Activated CD8-positive, alpha-beta memory T cell treated with anti-CD3 and anti-CD28 coated beads, Interleukin-2, amount 10 ng/mL, durations not matched to agents 7 days and 5 days (primary cell): ENCODE measurements around the gene ASTN2. TPM values are rescaled to one million over a fixed set of nuclear protein-coding genes. Genes with fewer than 3 reads are reported as not detected.

Experiments used
- ATAC-seq: fragments of 150-1000 bp; cut with Tn5 transposase; one replicate; pipeline ENCODE4 v1.10.0; 2021; ENCODE audit warnings: moderate library complexity
- CTCF ChIA-PET: fragments of 350-600 bp; sonication (Branson Sonifier 250); formaldehyde crosslinking; loops from one replicate; lab custom pipeline; 2021; ENCODE audit warnings: antibody characterized with exemption; lab: Charles Lee
- DNase-seq: peaks from one replicate; pipeline ENCODE4 v3.0.0-alpha.2; 2020
- H3K27ac Mint-ChIP-seq: one replicate; pipeline ENCODE4 v1.8.0; 2021; ENCODE audit warnings: mild to moderate bottlenecking, mixed read lengths
- H3K27me3 Mint-ChIP-seq: one replicate; pipeline ENCODE4 v1.8.0; 2021; ENCODE audit warnings: mixed read lengths
- H3K36me3 Mint-ChIP-seq: one replicate; pipeline ENCODE4 v1.8.0; 2021; ENCODE audit warnings: mild to moderate bottlenecking, mixed read lengths
- H3K4me1 Mint-ChIP-seq: one replicate; pipeline ENCODE4 v1.8.0; 2021; ENCODE audit warnings: mixed read lengths
- H3K4me3 Mint-ChIP-seq: one replicate; pipeline ENCODE4 v1.8.0; 2021; ENCODE audit warnings: mild to moderate bottlenecking, moderate library complexity, mixed read lengths
- H3K9me3 Mint-ChIP-seq: one replicate; pipeline ENCODE4 v1.8.0; 2022; ENCODE audit warnings: low read depth, mixed read lengths
- total RNA-seq, 2 experiments: library from RNA; stranded (reverse); gene quantifications; one replicate each; pipeline ENCODE4 v1.2.3, GENCODE V29; 2021

The ASTN2 gene
- total RNA-seq, 2 experiments from 2014 or later: 4.0 to 5.4 TPM

- ATAC-seq (no peak), DNase-seq (no peak)
- CTCF ChIA-PET: no interaction called here
- no peak overlapping the region for H3K27ac Mint-ChIP-seq
- no peak overlapping the region for H3K4me3 Mint-ChIP-seq
- peaks cover 7% of the 10 kb centered on the region for H3K4me1 Mint-ChIP-seq
- no peaks in the 10 kb centered on the region for H3K36me3 Mint-ChIP-seq
- no peaks in the 10 kb centered on the region for H3K27me3 Mint-ChIP-seq
- no peaks in the 10 kb centered on the region for H3K9me3 Mint-ChIP-seq
Measured at GRCh38 chr9:116471093-116471906, 943.6 kb downstream of the ASTN2 start.

DNA sequence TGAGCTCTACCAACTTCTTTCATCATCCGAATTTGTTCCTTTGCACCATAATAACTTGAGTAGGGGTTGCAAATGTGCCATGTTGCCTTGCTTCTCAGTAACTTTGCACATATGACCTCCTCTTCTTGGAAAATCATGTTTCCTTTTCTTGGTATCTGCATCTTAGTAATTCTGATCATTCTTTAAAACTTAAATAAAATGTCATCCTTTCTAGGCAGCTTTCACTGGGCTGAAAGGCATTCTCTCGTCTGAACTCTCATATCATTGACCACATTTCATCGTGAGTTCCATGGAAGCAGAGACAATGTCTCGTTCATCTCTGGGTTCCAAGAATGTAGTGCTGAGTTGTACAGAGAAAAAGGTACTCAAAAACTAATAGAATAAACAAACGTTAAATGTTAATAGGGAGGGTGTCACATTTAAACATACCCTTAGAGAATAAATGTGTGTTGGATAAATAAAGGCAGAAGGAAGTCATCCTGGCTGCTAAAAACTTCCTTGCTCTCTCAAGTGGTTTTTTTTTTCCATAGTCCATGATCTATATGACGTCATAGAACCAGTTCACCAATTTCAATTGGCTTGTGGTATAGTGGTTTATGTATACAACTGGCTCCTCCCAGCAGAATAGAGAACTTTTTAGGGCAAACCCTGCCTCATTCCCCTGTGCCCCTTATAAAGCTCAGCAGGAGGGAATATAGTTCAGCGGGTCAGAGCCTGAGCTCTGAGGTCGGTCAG lies 945.9 kb downstream of the ASTN2 start:
- no peak for ATAC-seq
- Mint-ChIP-seq H3K27ac (no peak overlapping the region), H3K4me3 (no peak overlapping the region), H3K4me1 (peaks cover 7% of the 10 kb centered on the region), H3K27me3 (no peaks in the 10 kb centered on the region), H3K9me3 (no peaks in the 10 kb centered on the region), H3K36me3 (no peaks in the 10 kb centered on the region)
- CTCF ChIA-PET: no interaction called here
- DNase-seq: no peak

DNA sequence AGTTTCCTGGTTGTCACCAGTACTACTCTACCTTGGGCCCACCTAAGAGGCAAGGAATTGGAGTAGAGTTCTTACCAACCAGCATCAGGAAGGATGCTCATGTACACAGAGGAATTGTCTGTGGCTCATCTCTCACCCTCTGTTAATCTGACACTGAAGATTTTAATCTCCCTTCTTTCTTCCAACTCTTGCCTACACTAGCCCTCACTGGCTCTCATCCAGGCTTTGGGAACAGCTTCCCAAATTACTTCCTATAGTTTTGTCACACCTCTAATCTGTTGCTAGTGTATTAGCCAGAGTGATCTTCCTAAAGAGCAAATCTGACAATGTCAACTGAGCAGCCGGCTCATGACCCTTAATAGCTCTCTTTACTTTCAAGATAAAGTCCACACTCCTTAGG lies 946.5 kb downstream of the ASTN2 start:
- Mint-ChIP-seq H3K27ac (no peak overlapping the region), H3K4me1 (peaks cover 7% of the 10 kb centered on the region), H3K27me3 (no peaks in the 10 kb centered on the region), H3K9me3 (no peaks in the 10 kb centered on the region), H3K36me3 (no peaks in the 10 kb centered on the region), H3K4me3 (no peak overlapping the region)
- CTCF ChIA-PET: no interaction called here
- ATAC-seq: no peak
- DNase-seq: no peak

GRCh38 chr9:116467740-116468351 lies 947.0 kb downstream of the ASTN2 start:
- CTCF ChIA-PET: no interaction called here
- Mint-ChIP-seq H3K4me1 (peaks cover 7% of the 10 kb centered on the region), H3K4me3 (no peak overlapping the region), H3K27me3 (no peaks in the 10 kb centered on the region), H3K9me3 (no peaks in the 10 kb centered on the region), H3K36me3 (no peaks in the 10 kb centered on the region), H3K27ac (no peak overlapping the region)
- ATAC-seq: no peak
- DNase-seq: no peak

DNA sequence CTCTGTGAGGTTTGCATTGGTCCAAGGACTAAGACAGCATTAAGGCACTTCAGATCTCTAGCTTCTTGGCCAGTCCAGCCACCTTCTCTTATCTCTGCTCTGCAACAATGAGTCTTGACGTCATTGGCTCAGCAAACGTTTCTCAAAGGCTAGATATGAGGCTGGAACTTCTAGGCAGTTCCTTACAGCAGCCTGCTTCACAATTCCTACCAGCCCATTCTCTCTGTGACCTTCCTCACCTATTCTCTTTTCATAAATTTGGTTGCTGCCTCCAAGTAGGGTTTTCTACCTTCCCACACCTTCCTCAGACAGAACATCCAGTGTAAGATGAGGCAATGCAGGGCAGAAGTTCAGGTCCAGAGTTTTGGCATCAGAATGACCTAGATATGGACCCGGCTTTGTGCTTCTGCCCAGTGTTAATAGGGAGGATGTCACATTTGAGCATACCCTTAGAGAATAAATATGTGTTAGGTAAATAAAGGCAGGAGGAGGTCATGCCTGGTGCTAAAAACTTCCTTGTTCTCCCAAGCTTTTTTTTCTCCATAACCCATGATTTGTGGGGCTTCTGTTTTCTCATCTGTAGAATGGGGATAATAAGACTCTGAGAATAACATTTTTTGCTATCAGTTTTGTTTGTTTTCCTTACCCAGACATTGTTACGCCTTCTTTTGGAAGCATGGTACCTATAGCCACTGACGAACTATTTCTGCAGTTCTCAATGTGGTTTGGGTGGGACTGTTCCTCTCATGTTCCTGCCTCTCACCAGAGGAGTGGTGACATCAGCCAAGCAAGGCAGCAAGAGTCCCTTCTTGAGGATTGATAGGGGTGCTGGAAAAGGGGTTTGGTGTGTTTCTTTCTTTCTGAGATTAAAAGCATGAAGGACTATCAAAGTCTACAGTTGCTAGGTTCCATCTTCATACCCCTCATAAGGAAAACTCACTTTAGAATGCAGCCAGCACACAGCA lies 948.3 kb downstream of the ASTN2 start:
- Mint-ChIP-seq H3K27me3 (no peaks in the 10 kb centered on the region), H3K9me3 (no peaks in the 10 kb centered on the region), H3K36me3 (no peaks in the 10 kb centered on the region), H3K4me1 (peaks cover 7% of the 10 kb centered on the region), H3K4me3 (no peak overlapping the region), H3K27ac (no peak overlapping the region)
- DNase-seq: no peak
- ATAC-seq: no peak
- CTCF ChIA-PET: no interaction called here

DNA sequence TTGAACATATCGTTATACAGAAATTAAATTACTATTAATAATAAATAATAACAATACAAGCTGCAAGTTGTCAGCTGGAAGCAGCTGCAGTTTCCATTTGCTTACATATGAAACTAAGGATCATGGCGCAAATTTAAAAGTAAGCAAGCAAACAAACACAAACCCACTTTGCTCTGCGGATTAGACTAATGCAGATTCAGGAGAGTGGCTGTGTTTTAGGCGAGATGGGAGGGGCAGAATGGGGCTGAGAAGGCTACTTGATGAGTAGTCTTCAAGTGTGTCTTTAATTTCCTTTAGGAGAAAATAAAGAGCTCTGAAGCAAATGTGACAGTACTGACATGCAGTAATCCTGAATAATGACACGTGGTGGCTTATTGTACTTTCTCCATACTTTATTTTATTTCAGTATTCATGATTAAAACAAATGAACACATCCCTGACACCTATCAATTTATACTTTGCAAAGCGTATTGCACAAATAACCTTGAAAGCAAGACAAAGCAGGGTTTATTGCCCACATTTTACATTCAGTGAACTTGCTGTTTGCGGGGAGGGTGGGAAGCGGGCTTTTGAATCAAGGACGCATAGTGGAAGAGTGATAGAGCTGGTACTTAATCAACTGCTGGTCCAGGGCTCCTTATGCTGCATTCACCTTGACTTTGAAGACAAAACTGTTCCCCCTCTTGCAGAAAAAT lies 949.1 kb downstream of the ASTN2 start:
- CTCF ChIA-PET: no interaction called here
- Mint-ChIP-seq H3K4me3 (no peak overlapping the region), H3K36me3 (no peaks in the 10 kb centered on the region), H3K27ac (no peak overlapping the region), H3K9me3 (no peaks in the 10 kb centered on the region), H3K4me1 (peaks cover 7% of the 10 kb centered on the region), H3K27me3 (no peaks in the 10 kb centered on the region)
- ATAC-seq (no peak), DNase-seq (no peak)

GRCh38 chr9:116464987-116465571 lies 949.8 kb downstream of the ASTN2 start:
- no peak for DNase-seq
- no peak for ATAC-seq
- no peaks in the 10 kb centered on the region for H3K27me3 Mint-ChIP-seq
- CTCF ChIA-PET: no interaction called here
- no peaks in the 10 kb centered on the region for H3K9me3 Mint-ChIP-seq
- H3K4me3 Mint-ChIP-seq: no peak overlapping the region
- H3K36me3 Mint-ChIP-seq: no peaks in the 10 kb centered on the region
- no peak overlapping the region for H3K27ac Mint-ChIP-seq
- peaks cover 7% of the 10 kb centered on the region for H3K4me1 Mint-ChIP-seq

GRCh38 chr9:116464423-116464822 lies 950.4 kb downstream of the ASTN2 start:
- ATAC-seq: no peak
- H3K36me3 Mint-ChIP-seq: no peaks in the 10 kb centered on the region
- H3K4me3 Mint-ChIP-seq: no peak overlapping the region

DNA sequence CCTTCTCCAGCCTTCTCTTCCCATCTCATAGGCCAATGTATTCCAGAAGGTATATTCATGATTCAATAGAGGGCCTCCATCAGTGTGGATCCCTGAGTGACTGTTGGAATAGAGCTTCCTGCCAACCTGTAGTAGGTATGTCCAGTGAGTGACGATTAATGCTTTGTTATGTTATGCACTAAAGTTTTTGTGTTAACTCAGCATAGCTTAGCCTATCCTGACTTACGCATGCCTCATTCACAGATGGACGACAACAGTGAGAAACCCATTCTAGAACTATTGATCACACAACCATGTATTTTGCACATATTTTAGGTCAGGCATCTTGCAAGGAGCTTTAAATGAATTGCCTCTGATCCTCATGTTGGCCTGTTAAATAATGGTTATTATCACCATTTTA lies 953.2 kb downstream of the ASTN2 start:
- H3K36me3 Mint-ChIP-seq: no peaks in the 10 kb centered on the region
- ATAC-seq (no peak), DNase-seq (no peak)
- no peak overlapping the region for H3K4me3 Mint-ChIP-seq
- H3K4me1 Mint-ChIP-seq: no peaks in the 10 kb centered on the region
- no peaks in the 10 kb centered on the region for H3K27me3 Mint-ChIP-seq
- H3K9me3 Mint-ChIP-seq: no peaks in the 10 kb centered on the region
- CTCF ChIA-PET: no interaction called here
- no peak overlapping the region for H3K27ac Mint-ChIP-seq

More at GRCh38 chr9:116464423-116464822, 950.4 kb downstream of the ASTN2 start:
- Mint-ChIP-seq H3K27ac (no peak overlapping the region), H3K4me1 (peaks cover 7% of the 10 kb centered on the region), H3K27me3 (no peaks in the 10 kb centered on the region), H3K9me3 (no peaks in the 10 kb centered on the region)
- DNase-seq: no peak
- CTCF ChIA-PET: no interaction called here

DNA sequence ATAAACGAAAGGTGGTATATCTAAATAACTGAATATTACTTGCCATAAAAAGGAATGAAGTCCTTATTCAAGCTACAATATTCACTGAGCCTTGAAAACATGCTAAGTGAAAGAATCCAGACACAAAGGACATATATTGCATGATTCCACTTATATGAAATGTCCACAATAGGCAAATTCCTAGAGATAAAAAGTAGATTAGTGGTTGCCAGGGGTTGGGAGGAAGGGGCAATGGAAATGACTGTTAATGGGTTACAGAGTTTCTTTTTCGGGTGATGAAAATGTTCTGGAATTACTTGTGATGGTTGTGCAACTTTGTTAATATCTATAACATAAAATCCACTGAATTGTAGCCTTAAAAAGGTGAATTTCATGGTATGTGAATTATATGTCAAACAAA lies 954.8 kb downstream of the ASTN2 start:
- no peak for ATAC-seq
- Mint-ChIP-seq H3K4me3 (no peak overlapping the region), H3K27me3 (no peaks in the 10 kb centered on the region), H3K27ac (no peak overlapping the region), H3K4me1 (no peaks in the 10 kb centered on the region), H3K9me3 (peaks cover 3% of the 10 kb centered on the region), H3K36me3 (no peaks in the 10 kb centered on the region)
- DNase-seq: no peak
- CTCF ChIA-PET: no interaction called here

GRCh38 chr9:116459576-116459975 lies 955.3 kb downstream of the ASTN2 start:
- H3K4me3 Mint-ChIP-seq: no peak overlapping the region
- no peaks in the 10 kb centered on the region for H3K36me3 Mint-ChIP-seq
- CTCF ChIA-PET: no interaction called here
- no peak overlapping the region for H3K27ac Mint-ChIP-seq
- DNase-seq (no peak), ATAC-seq (no peak)
- no peaks in the 10 kb centered on the region for H3K27me3 Mint-ChIP-seq
- peaks cover 3% of the 10 kb centered on the region for H3K9me3 Mint-ChIP-seq
- no peaks in the 10 kb centered on the region for H3K4me1 Mint-ChIP-seq

- Mint-ChIP-seq H3K27me3 (no peaks in the 10 kb centered on the region), H3K27ac (no peak overlapping the region), H3K4me3 (no peak overlapping the region), H3K4me1 (no peaks in the 10 kb centered on the region), H3K9me3 (peaks cover 3% of the 10 kb centered on the region), H3K36me3 (no peaks in the 10 kb centered on the region)
- ATAC-seq (no peak), DNase-seq (no peak)
- CTCF ChIA-PET: no interaction called here
Measured at GRCh38 chr9:116456490-116457088, 958.3 kb downstream of the ASTN2 start.
